C4-2B (cell line): ENCODE data around the gene MED12.

Source experiments
- CTCF ChIP-seq: fragments of 450-650 bp; conservative IDR thresholded peaks from 2 replicates; pipeline ENCODE4 v1.5.1; 2017; ENCODE audit warnings: mild to moderate bottlenecking
- ZFX ChIP-seq: fragments of 450-650 bp; IDR thresholded peaks from 2 replicates; pipeline ENCODE4 v1.6.1; 2017

GRCh38 chrX:71111141-71111843 is 7.1 kb upstream of the MED12 start, which contains the start of gene IL2RG:
- TF ChIP-seq CTCF (no peak), ZFX (no peak)
